ENCODE results near the gene ZNF274.

DNA sequence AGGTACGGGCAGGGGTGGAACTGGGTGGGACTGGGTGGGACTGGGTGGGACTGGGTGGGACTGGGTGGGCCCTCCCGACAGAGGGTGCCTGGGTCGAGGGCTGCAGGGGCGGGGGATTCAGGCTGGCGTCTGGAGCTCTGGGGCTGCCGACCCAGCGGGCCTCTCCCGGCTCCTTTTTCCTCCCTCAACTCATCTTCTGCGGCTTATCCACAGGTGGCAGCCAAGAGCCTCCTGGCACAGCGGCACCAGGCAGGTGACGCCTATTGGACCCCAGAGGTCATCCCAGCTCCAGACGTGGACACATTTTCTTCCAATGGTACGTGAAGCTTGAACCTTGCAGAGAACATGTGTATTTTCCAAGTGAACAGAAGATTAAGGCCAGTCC, 46.4 kb downstream of the ZNF274 start:
- TF ChIP-seq, protein P1, sequence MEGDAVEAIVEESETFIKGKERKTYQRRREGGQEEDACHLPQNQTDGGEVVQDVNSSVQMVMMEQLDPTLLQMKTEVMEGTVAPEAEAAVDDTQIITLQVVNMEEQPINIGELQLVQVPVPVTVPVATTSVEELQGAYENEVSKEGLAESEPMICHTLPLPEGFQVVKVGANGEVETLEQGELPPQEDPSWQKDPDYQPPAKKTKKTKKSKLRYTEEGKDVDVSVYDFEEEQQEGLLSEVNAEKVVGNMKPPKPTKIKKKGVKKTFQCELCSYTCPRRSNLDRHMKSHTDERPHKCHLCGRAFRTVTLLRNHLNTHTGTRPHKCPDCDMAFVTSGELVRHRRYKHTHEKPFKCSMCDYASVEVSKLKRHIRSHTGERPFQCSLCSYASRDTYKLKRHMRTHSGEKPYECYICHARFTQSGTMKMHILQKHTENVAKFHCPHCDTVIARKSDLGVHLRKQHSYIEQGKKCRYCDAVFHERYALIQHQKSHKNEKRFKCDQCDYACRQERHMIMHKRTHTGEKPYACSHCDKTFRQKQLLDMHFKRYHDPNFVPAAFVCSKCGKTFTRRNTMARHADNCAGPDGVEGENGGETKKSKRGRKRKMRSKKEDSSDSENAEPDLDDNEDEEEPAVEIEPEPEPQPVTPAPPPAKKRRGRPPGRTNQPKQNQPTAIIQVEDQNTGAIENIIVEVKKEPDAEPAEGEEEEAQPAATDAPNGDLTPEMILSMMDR (IDR thresholded peaks at IDR 0.05): no peak
- no peak for TF ChIP-seq POLR2A (IDR thresholded peaks at IDR 0.05)

Data from uterus (tissue), 2 donors.